Stimulated activated CD8-positive, alpha-beta memory T cell treated with anti-CD3 and anti-CD28 coated beads, Interleukin-12 subunit alpha, Interleukin-12 subunit beta, amount 100 ng/mL, for 4 hours (primary cell): Measurements from ENCODE around the gene UNC13B.
"Not testable (repeated sequence)": the region's sequence is repeated elsewhere in the genome, so short reads cannot be mapped to it uniquely, and the experiment has no call there.

Experiments
- DNase-seq: peaks from one replicate; pipeline ENCODE4 v3.0.0-alpha.2; 2020; ENCODE audit warnings: low read depth

UNC13B gene

GRCh38 chr9:35163413-35163812, 1.6 kb downstream of the UNC13B start:
- no peak for DNase-seq

- no peak for DNase-seq
These were observed 2.9 kb downstream of the UNC13B start for GRCh38 chr9:35164711-35165110.

GRCh38 chr9:35167429-35167828, 5.6 kb downstream of the UNC13B start:
- DNase-seq: not testable (repeated sequence)

- no peak for DNase-seq
These were observed 7.2 kb downstream of the UNC13B start for GRCh38 chr9:35168963-35169362.

GRCh38 chr9:35172878-35173277, 11.1 kb downstream of the UNC13B start:
- no peak for DNase-seq

- no peak for DNase-seq
These were observed 15.7 kb downstream of the UNC13B start for GRCh38 chr9:35177520-35177919.

GRCh38 chr9:35179347-35180280, 17.8 kb downstream of the UNC13B start:
- no peak for DNase-seq

- DNase-seq: no peak
These were observed 19.0 kb downstream of the UNC13B start for GRCh38 chr9:35180801-35181200.

GRCh38 chr9:35182401-35182800, 20.6 kb downstream of the UNC13B start:
- not testable (repeated sequence) for DNase-seq

- DNase-seq: not testable (repeated sequence)
These were observed 21.4 kb downstream of the UNC13B start for GRCh38 chr9:35182996-35183754.

GRCh38 chr9:35183755-35184480, 22.1 kb downstream of the UNC13B start:
- DNase-seq: not testable (repeated sequence)

- DNase-seq: no peak
These were observed 24.7 kb downstream of the UNC13B start for GRCh38 chr9:35186524-35186923.

GRCh38 chr9:35190203-35190602, 28.4 kb downstream of the UNC13B start:
- DNase-seq: no peak

GRCh38 chr9:35191105-35191504, 29.3 kb downstream of the UNC13B start:
- DNase-seq: no peak

- DNase-seq: no peak
These were observed 32.0 kb downstream of the UNC13B start for GRCh38 chr9:35193762-35194161.

- no peak for DNase-seq
These were observed 33.9 kb downstream of the UNC13B start for GRCh38 chr9:35195683-35196082.

GRCh38 chr9:35198191-35198590, 36.4 kb downstream of the UNC13B start:
- DNase-seq: no peak

GRCh38 chr9:35203528-35203927, 41.7 kb downstream of the UNC13B start:
- no peak for DNase-seq

GRCh38 chr9:35205340-35205739, 43.5 kb downstream of the UNC13B start:
- DNase-seq: no peak

GRCh38 chr9:35211854-35212253, 50.0 kb downstream of the UNC13B start:
- no peak for DNase-seq

GRCh38 chr9:35220659-35221338, 59.0 kb downstream of the UNC13B start:
- DNase-seq: no peak

GRCh38 chr9:35225677-35226076, 63.9 kb downstream of the UNC13B start:
- no peak for DNase-seq
